SJSA1 (cell line): ENCODE data around the gene TAF11L6. TPM values are rescaled to one million over a fixed set of nuclear protein-coding genes. Genes with fewer than 3 reads are reported as not detected.
"Not testable (repeated sequence)": the region's sequence is repeated elsewhere in the genome, so short reads cannot be mapped to it uniquely, and the experiment has no call there.

Source experiments
- DNase-seq, 2 experiments: peaks; one replicate each; pipeline ENCODE4 v3.0.0-alpha.2; 2015 to 2020; ENCODE audit warnings: low spot score in 2 of 2, low read depth in 1 of 2
- H3K27ac ChIP-seq: fragments of 250-450 bp; sonication (Bioruptor Pico); 2 replicates; pipeline ENCODE4 v1.5.1; 2020; ENCODE audit warnings: mild to moderate bottlenecking, moderate library complexity
- H3K27me3 ChIP-seq: fragments of 250-450 bp; sonication (Bioruptor Pico); replicated peaks from 2 replicates; pipeline ENCODE4 v1.5.1; 2020; ENCODE audit warnings: mild to moderate bottlenecking, moderate library complexity
- H3K36me3 ChIP-seq: fragments of 250-450 bp; sonication (Bioruptor Pico); 2 replicates; pipeline ENCODE4 v1.5.1; 2020; ENCODE audit warnings: mild to moderate bottlenecking
- H3K4me1 ChIP-seq: fragments of 250-450 bp; sonication (Bioruptor Pico); replicated peaks from 2 replicates; pipeline ENCODE4 v1.6.1; 2021; ENCODE audit warnings: mild to moderate bottlenecking
- H3K4me3 ChIP-seq: fragments of 250-450 bp; sonication (Bioruptor Pico); 2 replicates; pipeline ENCODE4 v1.5.1; 2020; ENCODE audit warnings: mild to moderate bottlenecking
- H3K9me3 ChIP-seq: fragments of 250-450 bp; sonication (Bioruptor Pico); replicated peaks from 2 replicates; pipeline ENCODE4 v1.5.1; 2020; ENCODE audit warnings: mild to moderate bottlenecking
- total RNA-seq: library from RNA; depleted of rRNA; stranded (reverse); fragments of >200 nt; shearing (Covaris generic); gene quantifications from 2 replicates; pipeline ENCODE4 v1.2.3, GENCODE V29; 2014; rRNA removed

The TAF11L6 gene
- total RNA-seq: not detected in 2 replicates

DNA sequence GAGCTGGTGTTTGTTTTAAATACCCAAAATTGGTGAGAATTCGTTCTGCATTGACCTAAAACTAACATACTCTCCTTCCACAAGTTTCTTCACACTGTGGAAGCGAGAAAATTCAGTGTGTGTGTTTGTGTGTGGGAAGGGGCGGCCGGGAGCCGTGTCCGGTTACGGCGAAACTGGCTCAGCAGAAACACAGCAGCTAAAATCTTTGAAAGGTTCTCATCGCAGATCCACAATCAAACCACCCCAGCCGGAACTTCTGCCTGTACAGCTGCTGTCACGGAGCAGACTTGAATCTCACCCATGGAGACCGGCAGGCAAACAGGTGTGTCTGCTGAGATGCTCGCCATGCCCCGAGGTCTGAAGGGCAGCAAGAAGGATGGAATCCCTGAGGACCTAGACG, at the start of gene TAF11L6:
TAF11L6 (plus strand) TSS at position 301 of the 400 bp plus-strand sequence.
- not testable (repeated sequence) for H3K4me1 ChIP-seq, H3K9me3 ChIP-seq, H3K27me3 ChIP-seq, H3K36me3 ChIP-seq, H3K27ac ChIP-seq, DNase-seq, H3K4me3 ChIP-seq

DNA sequence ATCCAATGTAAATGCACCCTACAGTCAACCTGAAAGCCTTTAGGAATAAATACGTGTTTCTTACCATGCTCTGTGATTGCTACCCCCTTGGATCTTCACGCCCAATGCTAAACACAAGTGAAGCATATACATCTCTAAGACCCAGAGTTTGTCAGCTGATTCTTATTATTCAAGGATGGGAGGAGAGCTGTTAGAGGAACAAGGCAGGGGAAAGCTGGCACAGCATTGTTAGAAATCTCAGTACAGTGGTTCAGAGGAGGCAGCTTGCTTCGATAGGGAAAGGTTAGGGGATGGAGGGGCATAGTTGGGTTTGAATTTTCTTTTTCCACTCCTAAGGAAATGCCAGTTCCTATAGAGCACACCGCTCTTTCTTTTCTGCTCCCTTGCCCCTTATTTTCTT, 47.1 kb upstream of the TAF11L6 start:
- no peaks in the 10 kb centered on the region for H3K4me1 ChIP-seq
- H3K36me3 ChIP-seq: no peaks in the 10 kb centered on the region
- no peak overlapping the region for H3K4me3 ChIP-seq
- no peak for DNase-seq
- 0 out of 2 replicates have a peak, but pooled peaks cover 9% of the 10 kb centered on the region for H3K27me3 ChIP-seq
- H3K27ac ChIP-seq: no peak overlapping the region
- no peaks in the 10 kb centered on the region for H3K9me3 ChIP-seq

DNA sequence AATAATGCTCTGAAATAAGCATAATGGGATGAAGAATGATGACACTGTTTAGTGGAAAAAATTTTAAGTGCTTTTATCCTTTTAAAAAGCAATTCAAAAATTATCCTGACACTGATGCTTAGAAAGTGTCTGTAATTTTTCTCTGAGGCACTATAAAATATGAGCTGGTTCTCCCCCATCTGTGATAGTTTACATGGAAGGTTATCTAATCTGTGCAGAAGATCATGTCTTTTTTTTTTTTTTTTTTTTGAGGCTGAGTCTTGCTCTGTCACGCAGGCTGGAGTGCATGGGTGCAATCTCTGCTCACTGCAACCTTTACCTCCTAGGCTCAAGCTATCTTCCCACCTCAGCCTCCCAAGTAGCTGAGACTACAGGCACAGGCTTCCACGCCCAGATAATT, 45.7 kb upstream of the TAF11L6 start:
- Histone ChIP-seq H3K4me3 (no peak overlapping the region), H3K4me1 (no peaks in the 10 kb centered on the region), H3K27me3 (0 out of 2 replicates have a peak, but pooled peaks cover 9% of the 10 kb centered on the region), H3K9me3 (no peaks in the 10 kb centered on the region), H3K36me3 (no peaks in the 10 kb centered on the region), H3K27ac (no peak overlapping the region)
- DNase-seq: no peak

DNA sequence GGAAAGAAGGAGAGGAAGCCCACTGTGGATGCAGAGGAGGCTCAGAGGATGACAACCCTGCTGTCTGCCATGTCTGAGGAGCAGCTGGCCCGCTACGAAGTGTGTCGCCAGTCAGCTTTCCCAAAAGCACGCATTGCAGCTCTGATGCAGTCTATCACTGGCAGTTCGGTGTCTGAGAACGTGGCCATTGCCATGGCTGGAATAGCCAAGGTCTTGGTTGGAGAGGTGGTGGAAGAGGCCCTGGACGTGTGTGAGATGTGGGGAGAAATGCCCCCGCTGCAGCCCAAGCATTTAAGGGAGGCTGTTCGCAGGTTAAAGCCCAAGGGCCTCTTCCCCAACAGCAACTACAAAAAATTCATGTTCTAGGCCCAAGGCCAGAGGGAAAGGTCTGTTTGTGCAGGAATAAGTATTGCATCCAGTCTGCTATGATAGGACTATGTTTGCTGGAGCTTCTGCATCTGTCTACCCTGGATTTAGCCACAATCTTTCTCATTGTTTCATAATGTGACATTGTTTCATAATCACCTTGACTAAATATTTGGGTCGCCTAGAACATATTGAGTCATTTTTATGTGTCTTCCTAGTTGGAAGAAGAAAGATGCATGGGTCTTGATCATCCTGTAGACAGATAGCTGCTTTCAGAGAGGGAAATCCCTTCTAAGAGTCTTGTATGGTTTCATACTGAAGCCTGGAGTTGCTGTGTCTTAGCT, 41.9 kb upstream of the TAF11L6 start:
- H3K4me3 ChIP-seq, H3K27ac ChIP-seq, H3K27me3 ChIP-seq, DNase-seq, H3K36me3 ChIP-seq, H3K9me3 ChIP-seq, H3K4me1 ChIP-seq: not testable (repeated sequence)

DNA sequence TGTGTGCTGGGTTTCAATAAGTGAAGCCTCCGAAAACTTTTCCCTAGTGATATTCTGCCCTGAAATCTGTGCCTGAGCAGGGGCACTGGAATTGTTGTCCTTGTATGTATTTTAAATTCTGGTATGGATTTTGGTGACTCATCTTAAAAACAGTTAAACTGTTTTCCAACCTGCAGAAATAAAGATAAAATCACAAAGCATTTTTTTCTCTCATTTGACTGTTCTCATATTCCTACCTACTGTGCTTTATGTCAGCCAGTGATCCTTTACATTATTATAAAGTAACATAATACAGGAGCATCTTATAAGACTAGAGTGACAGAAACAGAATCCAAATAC, 41.3 kb upstream of the TAF11L6 start:
- DNase-seq: no peak
- Histone ChIP-seq H3K27ac (no peak overlapping the region), H3K27me3 (0 out of 2 replicates have a peak, but pooled peaks cover 6% of the 10 kb centered on the region)

DNA sequence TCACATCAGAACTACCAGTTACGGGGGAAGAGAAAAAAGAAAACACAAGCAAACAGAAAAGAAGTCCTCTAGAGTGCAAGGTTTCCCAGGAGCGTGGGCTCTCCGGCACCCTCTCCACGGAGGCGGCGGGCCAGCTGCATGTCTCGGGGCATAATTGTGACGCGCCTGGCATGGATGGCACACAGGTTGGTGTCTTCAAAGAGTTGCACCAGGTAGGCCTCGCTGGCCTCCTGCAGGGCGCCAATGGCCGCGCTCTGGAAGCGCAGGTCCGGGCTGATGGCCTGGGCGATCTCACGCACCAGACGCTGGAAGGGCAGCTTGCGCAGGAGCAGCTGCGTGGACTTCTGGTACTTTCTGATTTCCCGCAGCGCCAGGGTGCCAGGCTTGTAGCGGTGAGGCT, 37.2 kb upstream of the TAF11L6 start:
- H3K4me1 ChIP-seq, H3K27me3 ChIP-seq, H3K36me3 ChIP-seq, DNase-seq, H3K4me3 ChIP-seq, H3K27ac ChIP-seq, H3K9me3 ChIP-seq: not testable (repeated sequence)

More for the DNA sequence above, 41.3 kb upstream of the TAF11L6 start:
- Histone ChIP-seq H3K36me3 (no peaks in the 10 kb centered on the region), H3K9me3 (no peaks in the 10 kb centered on the region), H3K4me1 (no peaks in the 10 kb centered on the region), H3K4me3 (no peak overlapping the region)

DNA sequence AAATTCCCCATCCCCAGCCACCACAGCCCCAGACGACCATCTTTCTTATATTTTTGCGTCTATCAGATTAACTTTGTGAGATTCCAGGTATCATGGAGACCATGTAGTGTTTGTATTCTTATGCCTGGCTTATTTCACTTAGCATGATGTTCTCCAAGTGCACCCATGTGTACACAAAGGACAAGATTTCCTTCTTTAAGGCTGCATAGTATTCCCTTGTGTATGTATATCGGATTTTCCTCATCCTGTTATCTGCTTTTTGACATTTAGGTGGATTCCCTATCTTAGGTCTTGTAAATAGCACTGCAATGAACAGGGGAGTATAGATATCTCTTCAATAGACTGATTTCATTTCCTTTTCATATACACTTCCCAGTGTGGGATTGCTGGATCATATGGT, 35.7 kb upstream of the TAF11L6 start:
- DNase-seq: no peak
- Histone ChIP-seq H3K9me3 (no peaks in the 10 kb centered on the region), H3K27ac (no peak overlapping the region), H3K36me3 (no peaks in the 10 kb centered on the region), H3K4me1 (no peaks in the 10 kb centered on the region), H3K4me3 (no peak overlapping the region), H3K27me3 (no peaks in the 10 kb centered on the region)

DNA sequence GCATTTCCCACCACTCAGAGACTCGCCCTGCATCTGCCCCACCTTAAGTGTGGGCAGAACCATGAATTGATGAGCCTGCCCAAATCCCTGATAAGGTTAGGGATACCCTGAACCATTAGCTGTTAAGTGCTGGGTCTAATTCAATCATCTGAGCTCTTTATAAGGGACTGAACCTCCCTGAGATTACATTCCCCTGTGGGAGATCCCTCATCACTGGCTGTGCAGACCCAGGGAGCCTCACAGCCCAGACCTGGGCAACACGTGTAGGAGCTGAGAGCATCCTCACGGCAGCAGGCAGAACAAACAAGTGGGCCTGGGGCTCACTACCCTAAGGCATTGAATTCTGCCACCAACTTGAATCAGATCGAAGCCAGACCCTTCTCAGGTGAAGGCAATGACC, 31.0 kb upstream of the TAF11L6 start:
- Histone ChIP-seq H3K4me3 (no peak overlapping the region), H3K9me3 (no peaks in the 10 kb centered on the region), H3K36me3 (no peaks in the 10 kb centered on the region), H3K27me3 (no peaks in the 10 kb centered on the region), H3K4me1 (no peaks in the 10 kb centered on the region; the same call in 1 of the 2 replicates), H3K27ac (no peak overlapping the region)
- DNase-seq: no peak

DNA sequence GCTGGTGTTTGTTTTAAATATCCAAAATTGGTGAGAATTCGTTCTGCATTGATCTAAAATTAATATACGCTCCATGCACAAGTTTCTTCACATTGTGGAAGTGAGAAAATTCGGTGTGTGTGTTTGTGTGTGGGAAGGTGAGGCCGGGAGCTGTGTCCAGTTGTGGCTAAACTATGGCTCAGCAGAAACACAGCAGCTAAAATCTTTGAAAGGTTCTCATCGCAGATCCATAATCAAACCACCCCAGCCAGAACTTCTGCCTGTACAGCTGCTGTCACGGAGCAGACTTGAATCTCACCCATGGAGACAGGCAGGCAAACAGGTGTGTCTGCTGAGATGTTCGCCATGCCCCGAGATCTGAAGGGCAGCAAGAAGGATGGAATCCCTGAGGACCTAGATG, 30.5 kb upstream of the TAF11L6 start, which contains the start of gene TAF11L2:
TAF11L2 (plus strand) TSS at position 301 of the 400 bp plus-strand sequence.
- not testable (repeated sequence) for H3K9me3 ChIP-seq, H3K27me3 ChIP-seq, H3K4me3 ChIP-seq, DNase-seq, H3K4me1 ChIP-seq, H3K27ac ChIP-seq, H3K36me3 ChIP-seq

DNA sequence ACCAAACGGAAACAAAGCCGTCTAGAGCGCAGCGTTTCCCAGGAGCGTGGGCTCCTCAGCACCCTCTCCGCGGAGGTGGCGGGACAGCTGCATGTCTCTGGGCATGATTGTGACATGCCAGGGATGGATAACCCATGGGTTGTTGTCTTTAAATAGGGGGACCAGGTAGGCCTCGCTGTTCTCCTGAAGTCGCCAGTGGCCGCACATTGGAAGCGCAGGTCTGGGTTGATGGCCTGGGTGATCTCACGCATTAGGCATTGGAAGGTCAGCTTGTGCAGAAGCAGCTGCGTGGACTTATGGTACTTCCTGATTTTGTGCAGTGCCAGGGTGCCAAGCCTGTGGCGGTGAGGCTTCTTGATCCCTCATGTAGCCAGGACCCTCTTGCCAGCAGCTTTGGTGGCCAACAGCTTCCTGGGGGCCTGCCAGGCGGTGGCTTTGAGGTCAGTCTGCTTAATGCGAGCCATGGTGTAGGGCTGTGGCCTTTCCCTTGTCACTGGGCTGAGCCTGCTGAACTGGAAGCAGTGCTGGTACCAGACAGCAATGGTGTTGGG, 16.6 kb upstream of the TAF11L6 start:
- no peak overlapping the region for H3K27ac ChIP-seq
- DNase-seq: no peak
- H3K4me3 ChIP-seq: no peak overlapping the region
- H3K4me1 ChIP-seq: no peaks in the 10 kb centered on the region
- H3K36me3 ChIP-seq: no peaks in the 10 kb centered on the region
- no peaks in the 10 kb centered on the region for H3K9me3 ChIP-seq
- H3K27me3 ChIP-seq: no peaks in the 10 kb centered on the region

DNA sequence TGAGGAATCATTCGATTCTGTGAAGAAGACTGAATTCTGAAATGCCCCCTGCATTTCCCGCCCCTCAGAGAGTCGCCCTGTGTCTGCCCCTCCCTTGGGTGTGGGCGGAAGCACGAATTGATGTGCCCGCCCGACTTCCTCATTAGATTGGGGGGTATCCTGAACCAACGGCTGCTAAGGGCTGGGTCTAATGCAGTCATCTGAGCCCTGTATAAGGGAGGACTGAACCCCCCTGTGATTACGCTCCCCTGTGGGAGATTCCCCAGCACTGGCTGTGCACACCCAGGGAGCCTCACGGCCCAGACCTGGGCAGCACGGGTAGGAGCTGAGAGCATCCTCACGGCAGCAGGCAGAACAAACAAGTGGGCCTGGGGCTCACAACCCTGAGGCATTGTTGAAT, 10.9 kb upstream of the TAF11L6 start:
- not testable (repeated sequence) for H3K27me3 ChIP-seq, H3K36me3 ChIP-seq, H3K27ac ChIP-seq, H3K4me3 ChIP-seq, H3K9me3 ChIP-seq, H3K4me1 ChIP-seq, DNase-seq

DNA sequence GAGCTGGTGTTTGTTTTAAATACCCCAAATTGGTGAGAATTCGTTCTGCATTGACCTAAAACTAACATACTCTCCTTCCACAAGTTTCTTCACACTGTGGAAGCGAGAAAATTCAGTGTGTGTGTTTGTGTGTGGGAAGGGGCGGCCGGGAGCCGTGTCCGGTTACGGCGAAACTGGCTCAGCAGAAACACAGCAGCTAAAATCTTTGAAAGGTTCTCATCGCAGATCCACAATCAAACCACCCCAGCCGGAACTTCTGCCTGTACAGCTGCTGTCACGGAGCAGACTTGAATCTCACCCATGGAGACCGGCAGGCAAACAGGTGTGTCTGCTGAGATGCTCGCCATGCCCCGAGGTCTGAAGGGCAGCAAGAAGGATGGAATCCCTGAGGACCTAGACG, 10.4 kb upstream of the TAF11L6 start, which contains the start of gene TAF11L3:
TAF11L3 (plus strand) TSS at position 301 of the 400 bp plus-strand sequence.
- DNase-seq, H3K4me3 ChIP-seq, H3K27ac ChIP-seq, H3K4me1 ChIP-seq, H3K36me3 ChIP-seq, H3K9me3 ChIP-seq, H3K27me3 ChIP-seq: not testable (repeated sequence)

DNA sequence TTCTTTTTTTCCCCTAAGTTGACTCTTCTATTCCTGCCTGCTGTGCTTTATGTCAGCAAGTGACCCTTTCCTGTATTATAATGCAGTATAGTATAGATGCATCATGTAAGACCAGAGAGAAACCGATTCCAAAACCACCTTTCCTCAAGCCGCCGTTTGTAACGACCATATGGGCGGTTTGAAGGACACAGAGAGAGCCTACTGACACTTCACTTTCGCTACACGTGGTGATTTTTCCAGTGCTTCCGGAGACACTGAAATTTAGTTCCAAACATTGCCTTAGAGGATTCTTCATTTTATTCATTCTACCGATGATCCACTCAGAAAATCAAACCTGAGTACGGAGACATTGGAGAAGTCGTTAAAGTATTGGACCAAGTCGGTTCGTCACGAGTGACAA, 9.0 kb upstream of the TAF11L6 start:
- not testable (repeated sequence) for H3K9me3 ChIP-seq, H3K27me3 ChIP-seq, H3K4me1 ChIP-seq, H3K36me3 ChIP-seq, H3K27ac ChIP-seq, DNase-seq, H3K4me3 ChIP-seq

DNA sequence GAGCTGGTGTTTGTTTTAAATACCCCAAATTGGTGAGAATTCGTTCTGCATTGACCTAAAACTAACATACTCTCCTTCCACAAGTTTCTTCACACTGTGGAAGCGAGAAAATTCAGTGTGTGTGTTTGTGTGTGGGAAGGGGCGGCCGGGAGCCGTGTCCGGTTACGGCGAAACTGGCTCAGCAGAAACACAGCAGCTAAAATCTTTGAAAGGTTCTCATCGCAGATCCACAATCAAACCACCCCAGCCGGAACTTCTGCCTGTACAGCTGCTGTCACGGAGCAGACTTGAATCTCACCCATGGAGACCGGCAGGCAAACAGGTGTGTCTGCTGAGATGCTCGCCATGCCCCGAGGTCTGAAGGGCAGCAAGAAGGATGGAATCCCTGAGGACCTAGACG, 7.0 kb upstream of the TAF11L6 start, which contains the start of gene TAF11L4:
TAF11L4 (plus strand) TSS at position 301 of the 400 bp plus-strand sequence.
- H3K27me3 ChIP-seq, H3K4me1 ChIP-seq, H3K9me3 ChIP-seq, H3K27ac ChIP-seq, H3K36me3 ChIP-seq, H3K4me3 ChIP-seq, DNase-seq: not testable (repeated sequence)
